SK-N-SH (cell line): Measurements from ENCODE around the gene COG4. TPM values are rescaled to one million over a fixed set of nuclear protein-coding genes. Genes with fewer than 3 reads are reported as not detected.

Experiments used
- CTCF ChIA-PET: fragments of 300-600, 350-600 bp; formaldehyde crosslinking; extraction: SDS; loops from one replicate; lab custom pipeline; 2021; lab: Yijun Ruan, JAX
- POLR2A ChIA-PET: fragments of 350-600 bp; sonication (Branson Sonifier 250); formaldehyde crosslinking; extraction: SDS; loops from one replicate; lab custom pipeline; 2020; ENCODE audit warnings: antibody characterized with exemption, inconsistent platforms; lab: Yijun Ruan, JAX
- DNase-seq: peaks from one replicate; pipeline ENCODE4 v3.0.0; 2012
- H2AFZ ChIP-seq: fragments of 200-600 bp; sonication (generic); 2 replicates; pipeline ENCODE4 v1.8.1; 2016; ENCODE audit warnings: antibody characterized with exemption, mild to moderate bottlenecking, low read depth
- H3F3A ChIP-seq: fragments of 200-600 bp; sonication (generic); replicated peaks from 2 replicates; pipeline ENCODE3; 2016; ENCODE audit warnings: antibody characterized with exemption, mild to moderate bottlenecking; ENCODE audit not compliant: insufficient read depth
- H3K27ac ChIP-seq, 2 experiments: fragments of 200-500 bp in 1 of 2; fragments of 200-600 bp in 1 of 2; sonication (Bioruptor generic) in 1 of 2; sonication (generic), shearing (Covaris generic) in 1 of 2; 2 replicates each; pipeline versions ENCODE4 v1.5.1 to v1.6.1; 2014 to 2016; ENCODE audit warnings: low read depth in 2 of 2, inconsistent platforms in 1 of 2, low read length in 1 of 2, mild to moderate bottlenecking in 1 of 2, mixed read lengths in 1 of 2
- H3K27me3 ChIP-seq: fragments of 200-600 bp; sonication (generic), shearing (Covaris generic); 2 replicates; pipeline ENCODE4 v1.6.1; 2016; ENCODE audit warnings: mixed run types; ENCODE audit not compliant: insufficient read depth
- H3K36me3 ChIP-seq, 2 experiments: fragments of 200-500 bp in 1 of 2; fragments of 200-600 bp in 1 of 2; sonication (Bioruptor generic) in 1 of 2; sonication (generic) in 1 of 2; replicated peaks in 1 of 2; 2 replicates each; pipeline versions ENCODE3 to v1.5.1; 2014 to 2016; ENCODE audit warnings: low read length in 1 of 2, mild to moderate bottlenecking in 1 of 2; ENCODE audit not compliant: insufficient read depth in 2 of 2, control insufficient read depth in 1 of 2
- H3K4me1 ChIP-seq, 2 experiments: fragments of 200-500 bp in 1 of 2; fragments of 200-600 bp in 1 of 2; sonication (Bioruptor generic) in 1 of 2; sonication (generic), shearing (Covaris generic) in 1 of 2; 2 replicates each; pipeline versions ENCODE4 v1.5.1 to v1.6.1; 2014 to 2016; ENCODE audit warnings: low read depth in 1 of 2, low read length in 1 of 2, mixed run types in 1 of 2; ENCODE audit not compliant: insufficient read depth in 2 of 2, control insufficient read depth in 1 of 2
- H3K4me2 ChIP-seq: fragments of 200-600 bp; sonication (generic), shearing (Covaris generic); 2 replicates; pipeline ENCODE4 v1.6.1; 2017; ENCODE audit warnings: mixed run types
- H3K4me3 ChIP-seq, 2 experiments: fragments of 200-500 bp in 1 of 2; fragments of 200-600 bp in 1 of 2; sonication (Bioruptor generic) in 1 of 2; sonication (generic), shearing (Covaris generic) in 1 of 2; 2 replicates each; pipeline versions ENCODE4 v1.5.1 to v1.8.1; 2014 to 2016; ENCODE audit warnings: low read depth in 2 of 2, inconsistent platforms in 1 of 2, low read length in 1 of 2, mild to moderate bottlenecking in 1 of 2, mixed read lengths in 1 of 2, moderate library complexity in 1 of 2
- H3K79me2 ChIP-seq: fragments of 200-600 bp; sonication (generic); 2 replicates; pipeline ENCODE4 v1.8.1; 2017; ENCODE audit warnings: mild to moderate bottlenecking; ENCODE audit not compliant: insufficient read depth
- H3K9ac ChIP-seq: fragments of 200-600 bp; sonication (generic); 2 replicates; pipeline ENCODE4 v1.6.1; 2017; ENCODE audit warnings: mixed run types
- H3K9me2 ChIP-seq: fragments of 200-600 bp; sonication (generic); 2 replicates; pipeline ENCODE4 v1.6.1; 2017; ENCODE audit warnings: mixed run types
- H3K9me3 ChIP-seq: fragments of 200-600 bp; sonication (generic); 2 replicates; pipeline ENCODE4 v1.6.1; 2017; ENCODE audit warnings: mixed run types, mild to moderate bottlenecking, moderate library complexity
- H4K20me1 ChIP-seq: fragments of 200-600 bp; sonication (generic); 2 replicates; pipeline ENCODE4 v1.6.1; 2017; ENCODE audit warnings: mild to moderate bottlenecking, mixed run types; ENCODE audit not compliant: insufficient read depth
- CHD2 ChIP-seq: fragments of 150-350 bp; IDR thresholded peaks from 2 replicates; pipeline ENCODE4 v1.6.1; 2018; ENCODE audit warnings: low read length; ENCODE audit not compliant: partially characterized antibody
- CTCF ChIP-seq: fragments of 200-600 bp; sonication (generic); IDR thresholded peaks from 2 replicates; pipeline ENCODE4 v1.6.1; 2017; ENCODE audit warnings: antibody characterized with exemption, mild to moderate bottlenecking, moderate library complexity
- FOSL2 ChIP-seq: IDR thresholded peaks from 2 replicates; pipeline ENCODE4 v1.4.0; 2012; ENCODE audit warnings: low read depth, mild to moderate bottlenecking, moderate library complexity, borderline replicate concordance
- GABPA ChIP-seq: IDR thresholded peaks from 2 replicates; pipeline ENCODE4 v1.4.0; 2012; ENCODE audit warnings: low read depth, mild to moderate bottlenecking
- IRF3 ChIP-seq: fragments of 150-350 bp; IDR thresholded peaks from 2 replicates; pipeline ENCODE4 v1.6.1; 2016; ENCODE audit warnings: mild to moderate bottlenecking, low read depth, low read length
- JUND ChIP-seq: IDR thresholded peaks from 2 replicates; pipeline ENCODE4 v1.4.0; 2012
- RAD21 ChIP-seq: IDR thresholded peaks from 2 replicates; pipeline ENCODE4 v1.6.1; 2012; ENCODE audit warnings: mild to moderate bottlenecking, low read length
- RXRA ChIP-seq: IDR thresholded peaks from 2 replicates; pipeline ENCODE4 v1.4.0; 2012; ENCODE audit warnings: low read depth, mild to moderate bottlenecking, borderline replicate concordance
- SIN3A ChIP-seq: IDR thresholded peaks from 2 replicates; pipeline ENCODE4 v1.6.1; 2012; ENCODE audit warnings: low read depth, mild to moderate bottlenecking, low read length, moderate library complexity, borderline replicate concordance
- SMC3 ChIP-seq: IDR thresholded peaks from 2 replicates; pipeline ENCODE4 v1.6.1; 2012; ENCODE audit warnings: low read depth, low read length, improper control_type of control experiment
- TCF12 ChIP-seq: IDR thresholded peaks from 2 replicates; pipeline ENCODE4 v1.4.0; 2012
- USF1 ChIP-seq: IDR thresholded peaks from 2 replicates; pipeline ENCODE4 v1.4.0; 2012; ENCODE audit warnings: low read depth, borderline replicate concordance
- ZBTB33 ChIP-seq: IDR thresholded peaks from 2 replicates; pipeline ENCODE4 v1.4.0; 2012; ENCODE audit warnings: low read depth, borderline replicate concordance
- WGBS: methylation state at CpG from one replicate; pipeline ENCODE4 v1.1.6; 2017; ENCODE audit warnings: low lambda C conversion rate; 5-methylcytosine and 5-hydroxymethylcytosine counted together
- polyA plus RNA-seq, 3 experiments: library from polyadenylated mRNA; depleted of rRNA; stranded (reverse); fragments of >200 nt; gene quantifications; 2 replicates each; pipeline ENCODE4 v1.2.3, GENCODE V29; 2012
- TF ChIP-seq, protein P1 (sequence below): IDR thresholded peaks from 2 replicates; pipeline ENCODE4 v1.6.1; 2012; ENCODE audit warnings: mild to moderate bottlenecking, low read depth, low read length, moderate library complexity

Gene COG4
- polyA plus RNA-seq, 1 of the 3 experiments (the other 2 are of a cell fraction): 54.4 TPM

DNA sequence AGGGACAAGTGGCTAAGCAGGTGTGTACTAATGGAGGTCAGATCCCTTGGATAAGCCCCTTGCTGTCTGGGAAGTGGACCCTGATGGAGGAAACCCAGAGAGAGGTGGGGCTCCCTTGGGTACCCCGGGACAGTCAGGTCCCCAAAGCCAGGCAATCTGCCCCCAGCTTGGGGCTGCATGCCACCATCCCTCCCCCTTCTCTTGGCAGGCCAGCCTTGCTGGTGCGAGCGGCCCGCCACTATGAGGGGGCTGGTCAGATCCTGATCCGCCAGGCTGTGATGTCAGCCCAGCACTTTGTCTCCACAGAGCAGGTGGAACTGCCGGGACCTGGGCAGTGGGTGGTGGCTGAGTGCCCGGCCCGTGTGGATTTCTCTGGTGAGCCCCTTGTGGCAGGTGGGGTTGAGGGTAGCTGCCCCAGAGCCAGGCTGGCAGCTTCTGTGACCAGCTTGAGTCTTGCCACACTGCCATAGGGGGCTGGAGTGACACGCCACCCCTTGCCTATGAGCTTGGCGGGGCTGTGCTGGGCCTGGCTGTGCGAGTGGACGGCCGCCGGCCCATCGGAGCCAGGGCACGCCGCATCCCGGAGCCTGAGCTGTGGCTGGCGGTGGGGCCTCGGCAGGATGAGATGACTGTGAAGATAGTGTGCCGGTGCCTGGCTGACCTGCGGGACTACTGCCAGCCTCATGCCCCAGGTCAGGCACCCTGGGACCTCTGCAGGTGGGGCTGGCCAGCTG, 48.9 kb downstream of the COG4 start:
- Histone ChIP-seq H3K4me3 (no peak overlapping the region), H3F3A (peaks cover 12% of the 10 kb centered on the region), H3K9me3 (no peaks in the 10 kb centered on the region), H3K4me1 (peaks cover 10 to 14% of the 10 kb centered on the region in 2 experiments; a peak in 3 of 4 replicates), H3K36me3 (peaks cover 0 to 14% of the 10 kb centered on the region in 2 experiments), H3K9me2 (no peaks in the 10 kb centered on the region), H3K4me2 (no peak overlapping the region), H3K27ac (peak overlapping the region in 1 of 2 experiments; percentile 26; a peak in 2 of 4 replicates), H3K9ac (no peak overlapping the region), H3K79me2 (no peaks in the 10 kb centered on the region), H3K27me3 (no peaks in the 10 kb centered on the region), H2AFZ (no peak overlapping the region), H4K20me1 (no peaks in the 10 kb centered on the region)
- WGBS: 82% methylated on average over 15 of the region's 22 CpGs
- ChIA-PET CTCF (interaction anchor here (0.9 to 1.3 kb wide), 3 partner anchors 78 to 168 kb away, joined by 3 to 4 read pairs (median 4); no protein-coding TSS in a partner anchor), POLR2A (interaction anchor here (1.1 to 1.6 kb wide), 2 partner anchors 93 to 94 kb away, joined by 3 to 6 read pairs; no protein-coding TSS in a partner anchor)
- TF ChIP-seq IRF3: no peak
- TF ChIP-seq USF1: no peak
- TF ChIP-seq CHD2: no peak
- TF ChIP-seq ZBTB33: no peak
- no peak for TF ChIP-seq RXRA
- TF ChIP-seq, protein P1, sequence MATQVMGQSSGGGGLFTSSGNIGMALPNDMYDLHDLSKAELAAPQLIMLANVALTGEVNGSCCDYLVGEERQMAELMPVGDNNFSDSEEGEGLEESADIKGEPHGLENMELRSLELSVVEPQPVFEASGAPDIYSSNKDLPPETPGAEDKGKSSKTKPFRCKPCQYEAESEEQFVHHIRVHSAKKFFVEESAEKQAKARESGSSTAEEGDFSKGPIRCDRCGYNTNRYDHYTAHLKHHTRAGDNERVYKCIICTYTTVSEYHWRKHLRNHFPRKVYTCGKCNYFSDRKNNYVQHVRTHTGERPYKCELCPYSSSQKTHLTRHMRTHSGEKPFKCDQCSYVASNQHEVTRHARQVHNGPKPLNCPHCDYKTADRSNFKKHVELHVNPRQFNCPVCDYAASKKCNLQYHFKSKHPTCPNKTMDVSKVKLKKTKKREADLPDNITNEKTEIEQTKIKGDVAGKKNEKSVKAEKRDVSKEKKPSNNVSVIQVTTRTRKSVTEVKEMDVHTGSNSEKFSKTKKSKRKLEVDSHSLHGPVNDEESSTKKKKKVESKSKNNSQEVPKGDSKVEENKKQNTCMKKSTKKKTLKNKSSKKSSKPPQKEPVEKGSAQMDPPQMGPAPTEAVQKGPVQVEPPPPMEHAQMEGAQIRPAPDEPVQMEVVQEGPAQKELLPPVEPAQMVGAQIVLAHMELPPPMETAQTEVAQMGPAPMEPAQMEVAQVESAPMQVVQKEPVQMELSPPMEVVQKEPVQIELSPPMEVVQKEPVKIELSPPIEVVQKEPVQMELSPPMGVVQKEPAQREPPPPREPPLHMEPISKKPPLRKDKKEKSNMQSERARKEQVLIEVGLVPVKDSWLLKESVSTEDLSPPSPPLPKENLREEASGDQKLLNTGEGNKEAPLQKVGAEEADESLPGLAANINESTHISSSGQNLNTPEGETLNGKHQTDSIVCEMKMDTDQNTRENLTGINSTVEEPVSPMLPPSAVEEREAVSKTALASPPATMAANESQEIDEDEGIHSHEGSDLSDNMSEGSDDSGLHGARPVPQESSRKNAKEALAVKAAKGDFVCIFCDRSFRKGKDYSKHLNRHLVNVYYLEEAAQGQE: no peak
- TF ChIP-seq SMC3: no peak
- no peak for TF ChIP-seq CTCF
- TF ChIP-seq SIN3A: no peak
- no peak for TF ChIP-seq TCF12
- TF ChIP-seq JUND: no peak
- TF ChIP-seq GABPA: no peak
- no peak for TF ChIP-seq RAD21
- no peak for TF ChIP-seq FOSL2
- peak; percentile 57 for DNase-seq
